IMR-90 (cell line): ENCODE measurements around the gene PCDHGA8. TPM values are rescaled to one million over a fixed set of nuclear protein-coding genes. Genes with fewer than 3 reads are reported as not detected.

Source experiments
- ATAC-seq: fragments of 200-7000 bp; cut with Tn5 transposase; 2 replicates; pipeline ENCODE4 v1.9.1; 2020; ENCODE audit warnings: low read depth, mild to moderate bottlenecking, moderate library complexity
- BruUV-seq: library from RNA; stranded (reverse); fragments of 400-500 nt; replicated peaks from 2 replicates; lab custom pipeline; 2021; lab: Mats Ljungman, UMichigan
- CTCF ChIA-PET: fragments of 300-600 bp; formaldehyde crosslinking; extraction: SDS; loops from one replicate; lab custom pipeline; 2021; ENCODE audit warnings: antibody characterized with exemption; lab: Yijun Ruan, JAX
- POLR2A ChIA-PET: fragments of 300-600 bp; sonication (Branson Sonifier 250); formaldehyde crosslinking; loops from one replicate; lab custom pipeline; 2022; ENCODE audit warnings: antibody characterized with exemption; ENCODE audit not compliant: unreplicated experiment; lab: Charles Lee
- DNase-seq: peaks from one replicate; pipeline ENCODE4 v3.0.0; 2013
- H2AFZ ChIP-seq: replicated peaks from 2 replicates; pipeline ENCODE3; 2013; ENCODE audit warnings: low read length, mild to moderate bottlenecking; ENCODE audit not compliant: poor library complexity
- H2AK5ac ChIP-seq: 2 replicates; pipeline ENCODE4 v1.6.1; 2013; ENCODE audit warnings: low read depth, low read length, inconsistent platforms
- H2AK9ac ChIP-seq: replicated peaks from 2 replicates; pipeline ENCODE3; 2013; ENCODE audit warnings: mild to moderate bottlenecking, low read depth, low read length, moderate library complexity; ENCODE audit not compliant: poor library complexity
- H2BK120ac ChIP-seq: 2 replicates; pipeline ENCODE4 v1.6.1; 2013; ENCODE audit warnings: low read depth, low read length, inconsistent platforms
- H2BK15ac ChIP-seq: 3 replicates; pipeline ENCODE4 v1.6.1; 2013; ENCODE audit warnings: low read depth, low read length, inconsistent platforms
- H2BK20ac ChIP-seq: 2 replicates; pipeline ENCODE4 v1.6.1; 2013; ENCODE audit warnings: low read depth, mild to moderate bottlenecking, inconsistent platforms, low read length, moderate library complexity
- H2BK5ac ChIP-seq: 2 replicates; pipeline ENCODE4 v1.6.1; 2013; ENCODE audit warnings: mild to moderate bottlenecking, low read depth, low read length, inconsistent platforms; ENCODE audit not compliant: poor library complexity, severe bottlenecking
- H3K14ac ChIP-seq: replicated peaks from 2 replicates; pipeline ENCODE4 v1.6.1; 2013; ENCODE audit warnings: low read depth, low read length, inconsistent platforms
- H3K18ac ChIP-seq: 2 replicates; pipeline ENCODE4 v1.6.1; 2013; ENCODE audit warnings: low read depth, low read length, control low read depth
- H3K23ac ChIP-seq: 2 replicates; pipeline ENCODE4 v1.6.1; 2013; ENCODE audit warnings: low read depth, low read length, inconsistent platforms
- H3K27ac ChIP-seq: 2 replicates; pipeline ENCODE4 v1.5.1; 2013; ENCODE audit warnings: mild to moderate bottlenecking, control low read depth, low read length; ENCODE audit not compliant: insufficient read depth
- H3K27me3 ChIP-seq: 2 replicates; pipeline ENCODE4 v1.6.1; 2013; ENCODE audit warnings: low read length; ENCODE audit not compliant: control insufficient read depth, insufficient read depth
- H3K36me3 ChIP-seq: 2 replicates; pipeline ENCODE4 v1.6.1; 2013; ENCODE audit warnings: low read length, mixed read lengths; ENCODE audit not compliant: control insufficient read depth, insufficient read depth
- H3K4ac ChIP-seq: 2 replicates; pipeline ENCODE4 v1.6.1; 2013; ENCODE audit warnings: low read depth, low read length, inconsistent platforms
- H3K4me1 ChIP-seq: 2 replicates; pipeline ENCODE4 v1.6.1; 2013; ENCODE audit warnings: low read length, mixed read lengths; ENCODE audit not compliant: control insufficient read depth, insufficient read depth
- H3K4me2 ChIP-seq: 2 replicates; pipeline ENCODE4 v1.6.1; 2013; ENCODE audit warnings: low read depth, mild to moderate bottlenecking, control low read depth, low read length, moderate library complexity
- H3K4me3 ChIP-seq: 2 replicates; pipeline ENCODE4 v1.5.1; 2013; ENCODE audit warnings: low read depth, mild to moderate bottlenecking, control low read depth, low read length, moderate library complexity; ENCODE audit not compliant: insufficient read depth
- H3K56ac ChIP-seq: 2 replicates; pipeline ENCODE4 v1.6.1; 2013; ENCODE audit warnings: low read length, inconsistent platforms; ENCODE audit not compliant: insufficient read depth; ENCODE audit errors: extremely low read depth
- H3K79me1 ChIP-seq, 2 experiments: 2 replicates each; pipeline ENCODE4 v1.6.1; 2013; ENCODE audit warnings: low read length in 2 of 2, inconsistent platforms in 1 of 2, low read depth in 1 of 2
- H3K9ac ChIP-seq: 2 replicates; pipeline ENCODE4 v1.6.1; 2013; ENCODE audit warnings: low read depth, low read length, control low read depth
- H3K9me1 ChIP-seq: 2 replicates; pipeline ENCODE4 v1.6.1; 2013; ENCODE audit warnings: low read length, inconsistent platforms; ENCODE audit not compliant: insufficient read depth
- H3K9me3 ChIP-seq: 2 replicates; pipeline ENCODE4 v1.6.1; 2013; ENCODE audit warnings: low read length; ENCODE audit not compliant: control insufficient read depth, insufficient read depth
- H4K20me1 ChIP-seq: 2 replicates; pipeline ENCODE4 v1.6.1; 2013; ENCODE audit warnings: low read length, inconsistent platforms; ENCODE audit not compliant: insufficient read depth
- H4K5ac ChIP-seq: 2 replicates; pipeline ENCODE4 v1.6.1; 2013; ENCODE audit warnings: mild to moderate bottlenecking, low read depth, low read length, control low read depth
- H4K8ac ChIP-seq, 2 experiments: 2 replicates each; pipeline ENCODE4 v1.6.1; 2013; ENCODE audit warnings: low read depth in 2 of 2, low read length in 2 of 2, control low read depth in 1 of 2, inconsistent platforms in 1 of 2
- H4K91ac ChIP-seq: 2 replicates; pipeline ENCODE4 v1.6.1; 2013; ENCODE audit warnings: low read depth, low read length, inconsistent platforms; ENCODE audit not compliant: insufficient read depth
- CTCF ChIP-seq: conservative IDR thresholded peaks from 2 replicates; pipeline ENCODE4 v1.5.1; 2012; ENCODE audit warnings: mild to moderate bottlenecking, low read depth, low read length, improper control_type of control experiment
- RAD21 ChIP-seq: IDR thresholded peaks from 2 replicates; pipeline ENCODE4 v1.6.1; 2012; ENCODE audit warnings: low read length, improper control_type of control experiment
- RFX5 ChIP-seq: IDR thresholded peaks from 2 replicates; pipeline ENCODE4 v1.8.0; 2012; ENCODE audit warnings: low read depth, mild to moderate bottlenecking, low read length, moderate library complexity
- SMC3 ChIP-seq: fragments of 150-350 bp; IDR thresholded peaks from 2 replicates; pipeline ENCODE4 v1.6.1; 2016; ENCODE audit warnings: low read depth, mild to moderate bottlenecking, antibody characterized with exemption, low read length, moderate library complexity
- WGBS, 2 experiments: methylation state at CpG; one replicate each; pipeline versions ENCODE4 v1.1.5 to v1.1.7; 2013; ENCODE audit warnings: missing lambda C conversion rate in 2 of 2; ENCODE audit not compliant: insufficient read length in 1 of 2; ENCODE audit errors: extremely low coverage in 2 of 2; 5-methylcytosine and 5-hydroxymethylcytosine counted together
- dilution Hi-C: fragments of 300-500 bp; cut with HindIII; formaldehyde crosslinking; loops from one replicate; pipeline ENCODE4 v1.14.3; 2018; ENCODE audit warnings: low sequenced_read_pairs; ENCODE audit not compliant: unreplicated experiment
- in situ Hi-C: fragments of 300-500 bp; cut with MboI; formaldehyde crosslinking; loops from 3 replicates; pipeline ENCODE4 v1.14.3; 2019; ENCODE audit warnings: low sequenced_read_pairs, inconsistent platforms, mixed read lengths
- intact Hi-C: fragments of 100-400 bp; cut with micrococcal nuclease; formaldehyde crosslinking; loops from 2 replicates; pipeline ENCODE4 v1.10.0; 2022
- polyA plus RNA-seq, 3 experiments: library from polyadenylated mRNA; depleted of rRNA; stranded (reverse); fragments of >200 nt; gene quantifications; 2 replicates each; pipeline ENCODE4 v1.2.3, GENCODE V29; 2012; ENCODE audit warnings: low replicate concordance in 1 of 3
- total RNA-seq: library from RNA; depleted of rRNA; stranded (reverse); fragments of >200 nt; gene quantifications from 2 replicates; pipeline ENCODE4 v1.2.3, GENCODE V29; 2012

The PCDHGA8 gene
- total and polyA plus RNA-seq, 2 of the 4 experiments (the other 2 are of a cell fraction): 0.89 to 2.0 TPM

DNA sequence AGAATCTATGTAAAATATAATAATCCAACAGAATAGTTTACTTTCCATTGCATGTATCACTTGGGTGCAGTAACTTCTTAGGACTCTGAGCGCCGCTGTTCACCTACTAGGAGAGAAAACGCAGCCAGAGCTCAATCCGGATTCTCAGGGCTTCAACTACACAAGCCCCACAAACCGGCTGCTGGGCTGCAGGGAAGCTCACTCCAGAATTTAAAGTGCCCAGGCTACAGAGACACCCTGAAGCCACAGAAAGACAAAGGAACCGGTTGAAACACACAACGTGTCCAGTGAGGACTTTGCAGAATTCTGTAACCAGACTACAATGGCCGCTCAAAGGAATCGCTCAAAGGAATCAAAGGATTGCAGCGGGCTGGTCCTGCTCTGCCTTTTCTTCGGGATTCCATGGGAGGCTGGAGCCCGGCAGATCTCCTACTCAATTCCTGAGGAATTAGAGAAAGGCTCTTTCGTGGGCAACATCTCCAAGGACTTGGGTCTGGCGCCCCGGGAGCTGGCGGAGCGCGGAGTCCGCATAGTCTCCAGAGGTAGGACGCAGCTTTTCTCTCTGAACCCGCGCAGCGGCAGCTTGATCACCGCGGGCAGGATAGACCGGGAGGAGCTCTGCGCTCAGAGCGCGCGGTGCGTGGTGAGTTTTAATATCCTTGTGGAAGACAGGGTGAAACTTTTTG lies 20.6 kb downstream of the PCDHGA8 start, which contains the start of gene PCDHGA10:
TSS of gene PCDHGA10 (plus strand) at position 134 of the 686 bp plus-strand sequence. CDS start at position 323, 189 bp downstream.
- in situ Hi-C loops: no loop called here
- Histone ChIP-seq H3K9ac (peak within 1 kb of the TSS; percentile 62), H4K5ac (no peak within 1 kb of the TSS), H4K8ac (peak within 1 kb of the TSS in 1 of 2 experiments; percentile 61; a peak in 2 of 4 replicates), H3K27ac (peak within 1 kb of the TSS; percentile 65; the same call in 1 of the 2 replicates), H4K91ac (0 out of 2 replicates have a peak within 1 kb of the TSS, but pooled peaks have one; percentile 4), H3K9me1 (no peaks in the 10 kb centered on the region), H3K4me2 (peak within 1 kb of the TSS; percentile 72), H2BK15ac (no peak within 1 kb of the TSS), H2BK20ac (no peak within 1 kb of the TSS), H3K79me1 (peaks cover 7 to 8% of the 10 kb centered on the region in 2 experiments; a peak in 2 of 4 replicates), H2BK5ac (no peak within 1 kb of the TSS), H3K4ac (no peak within 1 kb of the TSS), H3K4me3 (peak within 1 kb of the TSS; percentile 55), H4K20me1 (no peaks in the 10 kb centered on the region), H2AFZ (peak within 1 kb of the TSS; percentile 85), H3K36me3 (peaks cover 11% of the 10 kb centered on the region; the same call in 1 of the 2 replicates), H3K56ac (peak within 1 kb of the TSS; percentile 28; the same call in 1 of the 2 replicates), H2AK9ac (peak within 1 kb of the TSS; percentile 23), H3K18ac (no peak within 1 kb of the TSS; the same call in 1 of the 2 replicates), H3K9me3 (peaks cover 50% of the 10 kb centered on the region), H3K23ac (no peak within 1 kb of the TSS), H3K4me1 (no peaks in the 10 kb centered on the region), H3K14ac (no peak within 1 kb of the TSS), H3K27me3 (no peaks in the 10 kb centered on the region), H2AK5ac (no peak within 1 kb of the TSS), H2BK120ac (no peak within 1 kb of the TSS)
- peak; percentile 80 for DNase-seq
- TF ChIP-seq SMC3: peak; percentile 67
- no peak for TF ChIP-seq RFX5
- TF ChIP-seq CTCF: peak; percentile 70
- TF ChIP-seq RAD21: peak; percentile 61
- intact Hi-C loops: loop anchor here (1.0 to 5.0 kb wide), 2 partner anchors 86 to 111 kb away; no protein-coding TSS in a partner anchor
- peak; percentile 77 for ATAC-seq
- BruUV-seq: no TSS peak
- CTCF ChIA-PET: interaction anchor here (0.5 to 2.8 kb wide), 19 partner anchors 11 to 1084 kb away, joined by 3 to 25 read pairs (median 4); partner anchors contain the start of genes PCDHB11, PCDHGA1, PCDHGB5 and TAF7
- dilution Hi-C loops: no loop called here
- POLR2A ChIA-PET: interaction anchor here (0.7 kb wide), 1 partner anchor 145 kb away, joined by 4 read pairs; no protein-coding TSS in a partner anchor
- 26% methylated on average over 20 of the region's 31 CpGs; no CpG with 5 or more reads in 1 of the 2 experiments for WGBS, 2 experiments
